HEK293T (cell line): Measurements from ENCODE around the gene UNCX.

Experiments
- CTCF ChIA-PET: fragments of 350-600 bp; formaldehyde crosslinking; extraction: SDS; loops from one replicate; lab custom pipeline; 2021; ENCODE audit warnings: antibody characterized with exemption, inconsistent platforms; lab: Yijun Ruan, JAX
- POLR2A ChIA-PET: fragments of 350-600 bp; formaldehyde crosslinking; extraction: SDS; loops from one replicate; lab custom pipeline; 2020; ENCODE audit warnings: antibody characterized with exemption, inconsistent platforms; lab: Yijun Ruan, JAX
- DNase-seq: peaks from one replicate; pipeline ENCODE4 v3.0.0; 2012; ENCODE audit warnings: mixed read lengths; ENCODE audit errors: extremely low spot score
- ARNT ChIP-seq: fragments of 450-650 bp; IDR thresholded peaks from 2 replicates; pipeline ENCODE4 v1.6.1; 2017; ENCODE audit warnings: mild to moderate bottlenecking
- BHLHE40 ChIP-seq: fragments of 450-650 bp; IDR thresholded peaks from 2 replicates; pipeline ENCODE4 v1.6.1; 2016; ENCODE audit warnings: mild to moderate bottlenecking, moderate library complexity, borderline replicate concordance
- CTBP1 ChIP-seq: fragments of 450-650 bp; IDR thresholded peaks from 2 replicates; pipeline ENCODE4 v1.6.1; 2016; ENCODE audit warnings: borderline replicate concordance
- ELF4 ChIP-seq: fragments of 450-650 bp; IDR thresholded peaks from 2 replicates; pipeline ENCODE4 v1.6.1; 2017; ENCODE audit warnings: antibody characterized with exemption
- FOXA1 ChIP-seq: fragments of 450-650 bp; IDR thresholded peaks from 2 replicates; pipeline ENCODE4 v1.6.1; 2016; ENCODE audit warnings: mild to moderate bottlenecking
- FOXK2 ChIP-seq: fragments of 450-650 bp; IDR thresholded peaks from 2 replicates; pipeline ENCODE4 v1.6.1; 2016; ENCODE audit warnings: mild to moderate bottlenecking
- FOXM1 ChIP-seq: fragments of 450-650 bp; IDR thresholded peaks from 2 replicates; pipeline ENCODE4 v1.6.1; 2017; ENCODE audit warnings: mild to moderate bottlenecking, borderline replicate concordance
- HDGF ChIP-seq: fragments of 450-650 bp; IDR thresholded peaks from 2 replicates; pipeline ENCODE4 v1.6.1; 2017; ENCODE audit warnings: antibody characterized with exemption, borderline replicate concordance
- L3MBTL2 ChIP-seq: fragments of 450-650 bp; conservative IDR thresholded peaks from 2 replicates; pipeline ENCODE4 v1.6.1; 2016; ENCODE audit warnings: mild to moderate bottlenecking
- LEF1 ChIP-seq: fragments of 450-650 bp; IDR thresholded peaks from 2 replicates; pipeline ENCODE4 v1.6.1; 2017; ENCODE audit warnings: mild to moderate bottlenecking, borderline replicate concordance
- NFRKB ChIP-seq: fragments of 450-650 bp; IDR thresholded peaks from 2 replicates; pipeline ENCODE4 v1.6.1; 2016; ENCODE audit warnings: mild to moderate bottlenecking, moderate library complexity
- PKNOX1 ChIP-seq: fragments of 450-650 bp; IDR thresholded peaks from 2 replicates; pipeline ENCODE4 v1.6.1; 2016
- SP1 ChIP-seq: fragments of 450-650 bp; IDR thresholded peaks from 2 replicates; pipeline ENCODE4 v1.6.1; 2017
- SUZ12 ChIP-seq: fragments of 450-650 bp; IDR thresholded peaks from 2 replicates; pipeline ENCODE4 v1.6.1; 2016; ENCODE audit warnings: mild to moderate bottlenecking
- TARDBP ChIP-seq: fragments of 450-650 bp; IDR thresholded peaks from 2 replicates; pipeline ENCODE4 v1.6.1; 2016
- ZNF384 ChIP-seq: fragments of 450-650 bp; IDR thresholded peaks from 2 replicates; pipeline ENCODE4 v1.6.1; 2016

UNCX gene

GRCh38 chr7:1246871-1247526 lies 14.3 kb downstream of the UNCX start:
- TF ChIP-seq SUZ12: no peak
- TF ChIP-seq SP1: no peak
- no peak for TF ChIP-seq LEF1
- TF ChIP-seq NFRKB: no peak
- no peak for TF ChIP-seq L3MBTL2
- no peak for TF ChIP-seq CTBP1
- no peak for TF ChIP-seq ELF4
- no peak for TF ChIP-seq BHLHE40
- TF ChIP-seq TARDBP: no peak
- no peak for TF ChIP-seq ZNF384
- no peak for TF ChIP-seq FOXK2
- TF ChIP-seq FOXA1: no peak
- no peak for TF ChIP-seq HDGF
- TF ChIP-seq ARNT: no peak
- TF ChIP-seq PKNOX1: no peak
- DNase-seq: no peak
- CTCF ChIA-PET: no interaction called here
- POLR2A ChIA-PET: no interaction called here

- no peak for DNase-seq
- TF ChIP-seq FOXM1 (no peak), ARNT (no peak), SUZ12 (no peak)
- POLR2A ChIA-PET: no interaction called here
- CTCF ChIA-PET: no interaction called here
Observed at GRCh38 chr7:1247527-1248041, 14.9 kb downstream of the UNCX start.

GRCh38 chr7:1248143-1248915 lies 15.7 kb downstream of the UNCX start:
- no peak for DNase-seq
- TF ChIP-seq PKNOX1: no peak
- no peak for TF ChIP-seq BHLHE40
- TF ChIP-seq LEF1: no peak
- no peak for TF ChIP-seq ELF4
- TF ChIP-seq SP1: no peak
- TF ChIP-seq L3MBTL2: no peak
- TF ChIP-seq TARDBP: no peak
- TF ChIP-seq FOXM1: no peak
- no peak for TF ChIP-seq SUZ12
- no peak for TF ChIP-seq FOXK2
- no peak for TF ChIP-seq NFRKB
- TF ChIP-seq HDGF: no peak
- TF ChIP-seq ZNF384: no peak
- TF ChIP-seq ARNT: no peak
- no peak for TF ChIP-seq CTBP1
- no peak for TF ChIP-seq FOXA1
- CTCF ChIA-PET: no interaction called here
- POLR2A ChIA-PET: no interaction called here

- POLR2A ChIA-PET: no interaction called here
- CTCF ChIA-PET: no interaction called here
- no peak for TF ChIP-seq FOXA1
- no peak for TF ChIP-seq PKNOX1
- no peak for TF ChIP-seq TARDBP
- TF ChIP-seq LEF1: no peak
- TF ChIP-seq SUZ12: no peak
- TF ChIP-seq SP1: no peak
- no peak for TF ChIP-seq FOXM1
- TF ChIP-seq HDGF: no peak
- no peak for TF ChIP-seq NFRKB
- TF ChIP-seq ZNF384: no peak
- TF ChIP-seq BHLHE40: no peak
- TF ChIP-seq L3MBTL2: no peak
- no peak for TF ChIP-seq ELF4
- no peak for TF ChIP-seq CTBP1
- TF ChIP-seq FOXK2: no peak
- DNase-seq: no peak
Observed at GRCh38 chr7:1248916-1249581, 16.4 kb downstream of the UNCX start.

- no peak for DNase-seq
- CTCF ChIA-PET: no interaction called here
- TF ChIP-seq HDGF (no peak), SUZ12 (no peak), CTBP1 (no peak), LEF1 (no peak), L3MBTL2 (no peak), TARDBP (no peak), BHLHE40 (no peak)
- POLR2A ChIA-PET: no interaction called here
Observed at GRCh38 chr7:1249731-1250130, 17.1 kb downstream of the UNCX start.

- CTCF ChIA-PET: no interaction called here
- TF ChIP-seq NFRKB (no peak), TARDBP (no peak), HDGF (no peak), BHLHE40 (no peak), FOXK2 (no peak), LEF1 (no peak), ARNT (no peak), CTBP1 (no peak), FOXA1 (no peak), ELF4 (no peak), PKNOX1 (no peak)
- POLR2A ChIA-PET: no interaction called here
- DNase-seq: no peak
Observed at GRCh38 chr7:1250901-1251300, 18.2 kb downstream of the UNCX start.
